Upper lobe of left lung (tissue), 6 donors: ENCODE results near the gene FOXO3. TPM values are rescaled to one million over a fixed set of nuclear protein-coding genes. Genes with fewer than 3 reads are reported as not detected.
A peak's percentile ranks its signal among the peaks of the same experiment; 100 is the strongest.

Experiments
- ATAC-seq, 2 donors: fragments of 200-7000 bp; cut with Tn5 transposase; one replicate each; pipeline ENCODE4 v1.9.1; 2022; ENCODE audit warnings: mild to moderate bottlenecking in 2 of 2, moderate library complexity in 2 of 2; ENCODE audit not compliant: low FRiP score in 2 of 2
- DNase-seq, 2 donors: peaks; one replicate each; pipeline ENCODE4 v3.0.0-alpha.2; 2019 to 2020
- H3K27ac ChIP-seq, 4 donors: fragments of 200-600 bp; sonication (generic); one replicate each; pipeline ENCODE4 v1.5.1; 2016 to 2019
- H3K27me3 ChIP-seq, 4 donors: fragments of 200-600 bp; sonication (generic); one replicate each; pipeline ENCODE4 v1.5.1; 2017 to 2019
- H3K36me3 ChIP-seq, 4 donors: fragments of 200-600 bp; sonication (generic); one replicate each; pipeline ENCODE4 v1.5.1; 2016 to 2019
- H3K4me1 ChIP-seq, 4 donors: fragments of 200-600 bp; sonication (generic); one replicate each; pipeline ENCODE4 v1.5.1; 2018 to 2019
- H3K4me3 ChIP-seq, 4 donors: fragments of 200-600 bp; sonication (generic); one replicate each; pipeline ENCODE4 v1.5.1; 2017 to 2019; ENCODE audit warnings: mild to moderate bottlenecking in 2 of 4, moderate library complexity in 1 of 4
- H3K9me3 ChIP-seq, 4 donors: fragments of 200-600 bp; sonication (generic); one replicate each; pipeline ENCODE4 v1.5.1; 2018 to 2019
- EP300 ChIP-seq, 4 donors: sonication (generic); formaldehyde crosslinking; IDR thresholded peaks; one replicate each; pipeline ENCODE4 v1.5.1; 2017; ENCODE audit warnings: antibody characterized with exemption in 4 of 4, control low read depth in 2 of 4
- POLR2A ChIP-seq, 4 donors: fragments of 450-650 bp; IDR thresholded peaks; one replicate each; pipeline ENCODE4 v1.5.1; 2016 to 2017; ENCODE audit warnings: antibody characterized with exemption in 4 of 4, mild to moderate bottlenecking in 2 of 4
- POLR2AphosphoS5 ChIP-seq, 2 donors: sonication (generic); formaldehyde crosslinking; IDR thresholded peaks; one replicate each; pipeline ENCODE4 v1.5.1; 2017; ENCODE audit warnings: antibody characterized with exemption in 2 of 2
- WGBS, 2 donors: methylation state at CpG; one replicate each; pipeline ENCODE4 v1.1.5; 2017 to 2018; 5-methylcytosine and 5-hydroxymethylcytosine counted together
- total RNA-seq, 6 donors: library from RNA; depleted of rRNA in 4 of 6; stranded (reverse); fragments of >200 nt in 4 of 6; gene quantifications; one replicate each; pipeline versions ENCODE4 v1.1.0 to v1.2.1, GENCODE V29; 2016 to 2021
- TF ChIP-seq, protein P1 (sequence below), 6 experiments: fragments of 450-650 bp in 4 of 6; fragments of 200-600 bp in 2 of 6; sonication (generic) in 2 of 6; IDR thresholded peaks; one replicate each; pipeline ENCODE4 v1.5.1; 2016 to 2019; ENCODE audit warnings: antibody characterized with exemption in 6 of 6
- donor health status: DM: no; HTN: no; CAD: no; lungs with moderate emphysema.
- donor health status: DM: no; HTN: yes; CAD: no; lungs with severe emphysema.

The FOXO3 gene
- total RNA-seq, 6 donors from 2014 or later, result 52.6 to 101 (median 71.9) TPM

DNA sequence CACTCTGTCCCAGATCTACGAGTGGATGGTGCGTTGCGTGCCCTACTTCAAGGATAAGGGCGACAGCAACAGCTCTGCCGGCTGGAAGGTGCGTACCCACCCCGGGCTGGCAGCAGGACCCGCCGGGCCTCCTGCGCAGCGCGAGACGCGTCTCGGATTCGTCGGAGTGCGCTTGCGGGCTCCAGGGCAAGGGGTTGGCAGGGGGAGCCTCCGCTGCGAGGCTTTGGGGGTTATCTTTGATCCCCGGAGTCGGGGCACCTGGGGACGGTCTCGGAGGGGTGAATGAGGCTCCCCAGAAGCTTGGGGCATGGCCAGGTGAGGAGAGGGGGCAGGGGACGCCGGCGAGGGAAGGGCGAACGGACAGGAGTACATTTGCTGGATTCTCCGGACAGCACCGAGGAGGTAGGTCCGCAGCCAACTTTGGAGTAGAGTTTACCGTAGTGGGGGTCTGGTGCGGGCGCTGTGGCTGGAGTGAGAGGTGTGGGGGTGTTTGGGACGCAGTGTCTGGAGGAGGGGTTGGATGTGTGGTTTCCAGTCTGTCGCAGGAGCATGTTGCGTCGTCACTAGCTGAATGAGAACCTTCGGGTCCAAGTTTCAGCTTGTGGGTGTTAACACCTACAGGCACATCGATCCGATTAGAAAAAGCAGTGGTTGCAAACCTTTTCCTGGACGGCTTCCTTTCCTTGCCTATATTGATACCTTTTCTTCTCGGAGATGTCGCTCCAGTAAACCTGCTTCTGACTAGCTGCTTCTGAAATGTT is 1.2 kb downstream of the FOXO3 start:
- H3K4me3 ChIP-seq, result peak overlapping the region; percentile 42 to 92 (median 90)
- H3K9me3 ChIP-seq, result no peaks in the 10 kb centered on the region
- H3K27me3 ChIP-seq, result no peaks in the 10 kb centered on the region
- peaks cover 32 to 51% (median 42%) of the 10 kb centered on the region in 4 donors for H3K4me1 ChIP-seq
- H3K27ac ChIP-seq, result peak overlapping the region; percentile 95 to 100 (median 100)
- WGBS, 2 donors, result 7 to 31% methylated on average over 25 to 46 of the region's 46 CpGs
- ATAC-seq (no peak), DNase-seq (peak; percentile 49 to 86)
- TF ChIP-seq EP300 (IDR thresholded peaks at IDR 0.05) (no peak), POLR2A (IDR thresholded peaks at IDR 0.05) (no peak), POLR2AphosphoS5 (IDR thresholded peaks at IDR 0.05) (no peak)
- TF ChIP-seq, protein P1, sequence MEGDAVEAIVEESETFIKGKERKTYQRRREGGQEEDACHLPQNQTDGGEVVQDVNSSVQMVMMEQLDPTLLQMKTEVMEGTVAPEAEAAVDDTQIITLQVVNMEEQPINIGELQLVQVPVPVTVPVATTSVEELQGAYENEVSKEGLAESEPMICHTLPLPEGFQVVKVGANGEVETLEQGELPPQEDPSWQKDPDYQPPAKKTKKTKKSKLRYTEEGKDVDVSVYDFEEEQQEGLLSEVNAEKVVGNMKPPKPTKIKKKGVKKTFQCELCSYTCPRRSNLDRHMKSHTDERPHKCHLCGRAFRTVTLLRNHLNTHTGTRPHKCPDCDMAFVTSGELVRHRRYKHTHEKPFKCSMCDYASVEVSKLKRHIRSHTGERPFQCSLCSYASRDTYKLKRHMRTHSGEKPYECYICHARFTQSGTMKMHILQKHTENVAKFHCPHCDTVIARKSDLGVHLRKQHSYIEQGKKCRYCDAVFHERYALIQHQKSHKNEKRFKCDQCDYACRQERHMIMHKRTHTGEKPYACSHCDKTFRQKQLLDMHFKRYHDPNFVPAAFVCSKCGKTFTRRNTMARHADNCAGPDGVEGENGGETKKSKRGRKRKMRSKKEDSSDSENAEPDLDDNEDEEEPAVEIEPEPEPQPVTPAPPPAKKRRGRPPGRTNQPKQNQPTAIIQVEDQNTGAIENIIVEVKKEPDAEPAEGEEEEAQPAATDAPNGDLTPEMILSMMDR (IDR thresholded peaks at IDR 0.05), result no peak
- peaks cover 0 to 4% (median 1%) of the 10 kb centered on the region in 4 donors for H3K36me3 ChIP-seq

DNA sequence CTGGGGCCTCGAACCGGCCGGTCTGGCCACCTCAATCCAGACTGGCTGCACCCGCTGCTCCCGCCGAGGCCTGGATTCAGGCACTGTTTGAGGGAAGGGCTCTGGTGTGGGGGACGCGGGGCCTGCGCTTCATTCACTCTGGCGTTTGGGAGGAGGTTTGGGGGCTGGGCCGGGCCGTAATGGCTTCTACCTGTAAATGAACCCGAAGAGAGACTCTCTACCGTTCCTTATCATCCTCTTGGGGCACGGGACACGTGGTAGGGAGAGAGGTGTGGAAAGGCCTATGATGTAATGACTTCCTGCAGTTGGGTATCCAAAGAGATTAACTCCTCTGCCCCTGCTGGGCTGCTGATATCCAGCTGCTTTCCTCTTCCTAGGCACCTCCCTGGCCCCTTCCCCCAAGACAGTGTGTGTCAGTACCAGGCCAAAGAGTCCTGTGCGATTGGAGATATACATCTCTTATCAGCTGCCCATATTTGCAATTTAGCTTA is 1.8 kb downstream of the FOXO3 start:
- 7 to 20% methylated on average over 14 to 17 of the region's 17 CpGs for WGBS, 2 donors
- peak overlapping the region; percentile 42 to 92 (median 90) for H3K4me3 ChIP-seq
- ATAC-seq (peak in 1 of 2 donors; percentile 52), DNase-seq (peak; percentile 83 to 90)
- no peaks in the 10 kb centered on the region for H3K9me3 ChIP-seq
- peaks cover 34 to 50% (median 43%) of the 10 kb centered on the region in 4 donors for H3K4me1 ChIP-seq
- TF ChIP-seq POLR2AphosphoS5 (IDR thresholded peaks at IDR 0.05), result peak; percentile 85 to 94
- TF ChIP-seq, protein P1 (IDR thresholded peaks at IDR 0.05), result peak in 1 of 6 experiments; percentile 41
- TF ChIP-seq EP300 (IDR thresholded peaks at IDR 0.05), result peak in 2 of 4 donors; percentile 51 to 88
- TF ChIP-seq POLR2A (IDR thresholded peaks at IDR 0.05), result peak in 3 of 4 donors; percentile 58 to 77 (median 69)
- no peaks in the 10 kb centered on the region for H3K27me3 ChIP-seq
- peaks cover 0 to 10% (median 7%) of the 10 kb centered on the region in 4 donors for H3K36me3 ChIP-seq
- H3K27ac ChIP-seq, result peak overlapping the region; percentile 95 to 100 (median 100)

DNA sequence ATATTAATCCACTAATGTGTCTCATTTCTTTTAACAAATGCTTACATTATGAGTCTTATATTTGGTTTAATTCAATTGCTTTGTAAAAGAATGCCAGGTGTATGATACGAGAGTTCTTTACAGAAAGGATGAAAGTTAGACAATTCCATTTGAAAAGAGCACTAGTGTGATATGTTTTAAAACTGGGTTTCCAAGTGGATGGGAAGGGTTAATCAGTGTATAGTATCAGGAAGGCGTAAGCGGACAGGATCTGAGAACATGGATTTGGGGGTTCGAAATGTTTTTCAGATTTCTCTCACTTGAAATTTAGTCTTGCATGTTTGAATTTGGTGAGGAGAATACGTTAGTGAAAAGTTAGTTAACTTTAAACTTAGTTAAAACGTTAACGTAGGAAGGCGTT is 2.6 kb downstream of the FOXO3 start:
- H3K27ac ChIP-seq, result peak overlapping the region; percentile 95 to 100 (median 100)
- H3K4me1 ChIP-seq, result peaks cover 40 to 56% (median 49%) of the 10 kb centered on the region in 4 donors
- ATAC-seq, result no peak
- no peak for DNase-seq
- peak overlapping the region; percentile 42 to 92 (median 90) for H3K4me3 ChIP-seq
- no peaks in the 10 kb centered on the region for H3K27me3 ChIP-seq
- 65 to 73% methylated on average over 8 of the region's 8 CpGs for WGBS, 2 donors
- peaks cover 3 to 15% (median 9%) of the 10 kb centered on the region in 4 donors for H3K36me3 ChIP-seq
- H3K9me3 ChIP-seq, result no peaks in the 10 kb centered on the region
- TF ChIP-seq, protein P1 (IDR thresholded peaks at IDR 0.05), result no peak
- TF ChIP-seq POLR2A (IDR thresholded peaks at IDR 0.05) (no peak), POLR2AphosphoS5 (IDR thresholded peaks at IDR 0.05) (no peak), EP300 (IDR thresholded peaks at IDR 0.05) (no peak)

DNA sequence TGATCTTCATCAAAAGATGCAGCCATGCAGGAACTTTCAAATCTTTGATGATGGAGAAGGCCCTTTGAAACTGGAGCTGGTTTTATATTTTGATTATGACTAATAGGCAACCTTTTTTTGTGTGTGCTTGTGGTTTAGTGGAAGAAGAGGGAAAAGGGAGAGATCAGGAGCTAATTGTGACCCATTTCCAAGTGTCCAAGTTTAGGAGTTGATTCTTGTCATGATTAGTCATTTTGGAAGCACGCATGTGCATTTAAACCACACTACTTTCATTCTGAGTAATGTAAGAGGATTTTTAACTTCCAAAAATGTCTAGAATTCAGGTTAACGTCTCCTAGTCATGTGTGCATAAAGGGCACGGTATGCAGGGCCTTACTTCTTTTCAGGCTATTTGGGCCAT is 3.5 kb downstream of the FOXO3 start:
- H3K36me3 ChIP-seq, result peaks cover 5 to 24% (median 11%) of the 10 kb centered on the region in 4 donors
- H3K4me3 ChIP-seq, result peak overlapping the region in 3 of 4 donors; percentile 89 to 92 (median 92)
- H3K27ac ChIP-seq, result peak overlapping the region; percentile 82 to 100 (median 98)
- no peaks in the 10 kb centered on the region for H3K27me3 ChIP-seq
- no peaks in the 10 kb centered on the region for H3K9me3 ChIP-seq
- TF ChIP-seq EP300 (IDR thresholded peaks at IDR 0.05) (no peak), POLR2AphosphoS5 (IDR thresholded peaks at IDR 0.05) (peak in 1 of 2 donors; percentile 17)
- 36 to 46% methylated on average over 3 of the region's 3 CpGs for WGBS, 2 donors
- peaks cover 49 to 64% (median 56%) of the 10 kb centered on the region in 4 donors for H3K4me1 ChIP-seq
- ATAC-seq (no peak), DNase-seq (no peak)

DNA sequence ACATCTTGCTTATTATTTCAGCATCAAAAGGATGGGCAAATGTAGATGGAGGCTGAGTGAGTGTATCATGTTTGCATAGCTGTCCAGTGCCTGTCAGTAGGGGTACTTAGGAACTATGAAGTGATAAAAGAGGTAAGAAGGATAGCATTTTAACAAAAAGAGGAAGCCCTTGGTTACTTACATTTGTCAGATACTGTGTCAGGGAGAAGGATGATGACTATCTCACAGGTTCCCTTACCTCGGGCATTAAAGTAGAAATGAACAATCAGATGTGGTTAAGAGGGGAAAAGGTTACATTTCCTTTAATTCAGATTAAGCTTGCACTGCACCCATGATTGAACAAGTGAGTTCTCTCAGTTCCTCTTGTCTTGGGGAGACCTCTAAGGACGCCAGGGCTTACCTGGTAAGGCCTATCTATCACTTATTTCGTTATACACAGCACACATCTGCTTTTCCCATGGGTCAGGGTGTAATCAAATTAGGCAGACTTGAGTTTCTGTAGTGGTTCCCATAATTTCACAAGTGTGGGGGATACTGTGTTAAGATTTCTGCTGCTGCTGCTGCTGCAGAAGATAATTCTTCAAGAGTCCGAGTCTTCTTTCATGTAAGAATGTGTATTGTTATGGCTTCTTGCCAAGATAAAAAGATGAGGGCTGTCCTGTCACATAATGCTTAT is 4.5 kb downstream of the FOXO3 start:
- Histone ChIP-seq H3K4me3 (peak overlapping the region in 3 of 4 donors; percentile 89 to 92 (median 92)), H3K4me1 (peaks cover 54 to 71% (median 62%) of the 10 kb centered on the region in 4 donors), H3K9me3 (no peaks in the 10 kb centered on the region), H3K27me3 (no peaks in the 10 kb centered on the region), H3K36me3 (peaks cover 11 to 34% (median 19%) of the 10 kb centered on the region in 4 donors), H3K27ac (peak overlapping the region; percentile 82 to 100 (median 98))
- WGBS, 2 donors, result 26 to 29% methylated on average over 4 of the region's 4 CpGs
- ATAC-seq, result no peak
- DNase-seq, result no peak
- TF ChIP-seq EP300 (IDR thresholded peaks at IDR 0.05), result no peak
- TF ChIP-seq POLR2A (IDR thresholded peaks at IDR 0.05), result no peak
- TF ChIP-seq, protein P1 (IDR thresholded peaks at IDR 0.05), result no peak
- no peak for TF ChIP-seq POLR2AphosphoS5 (IDR thresholded peaks at IDR 0.05)
